Motor neuron (in vitro differentiated cells): ENCODE results near the gene ALPK1. TPM values are rescaled to one million over a fixed set of nuclear protein-coding genes. Genes with fewer than 3 reads are reported as not detected.
"Not testable (repeated sequence)": the region's sequence is repeated elsewhere in the genome, so short reads cannot be mapped to it uniquely, and the experiment has no call there.

Experiments
- ATAC-seq, 8 experiments: fragments of 200-7000 bp; cut with Tn5 transposase; replicated peaks in 6 of 8; 2 replicates each; pipeline ENCODE4 v1.8.0; 2021; ENCODE audit warnings: mild to moderate bottlenecking in 8 of 8, moderate library complexity in 8 of 8
- H3K27ac ChIP-seq, 2 donors: fragments of 250-450 bp; sonication (Bioruptor Pico); 2 replicates each; pipeline ENCODE4 v1.9.0; 2021; ENCODE audit warnings: antibody characterized with exemption in 2 of 2, mild to moderate bottlenecking in 2 of 2, moderate library complexity in 1 of 2
- H3K4me1 ChIP-seq, 2 donors: fragments of 250-450 bp; sonication (Bioruptor Pico); replicated peaks in 1 of 2; 2 replicates each; pipeline ENCODE4 v1.6.1; 2021; ENCODE audit warnings: antibody characterized with exemption in 2 of 2, mild to moderate bottlenecking in 2 of 2, moderate library complexity in 1 of 2
- H3K4me3 ChIP-seq, 5 donors: fragments of 250-450 bp; sonication (Bioruptor Pico); 2 replicates each; pipeline ENCODE4 v1.9.0; 2021; ENCODE audit warnings: antibody characterized with exemption in 5 of 5, mild to moderate bottlenecking in 5 of 5, moderate library complexity in 4 of 5
- WGBS, 10 experiments: fragments of 450-650 bp; shearing (Covaris generic); methylation state at CpG; one replicate each; pipeline ENCODE4 v1.0.0; 2022; 5-methylcytosine and 5-hydroxymethylcytosine counted together
- in situ Hi-C, 9 experiments: fragments of 400-800 bp; cut with MboI; loops; one replicate each; pipeline ENCODE4 v1.15.0; 2021; ENCODE audit warnings: low sequenced_read_pairs in 9 of 9, low pct_unique_long_range_greater_than_20kb in 2 of 9; ENCODE audit not compliant: unreplicated experiment in 9 of 9
- total RNA-seq, 8 experiments: library from RNA; unstranded; fragments of 300-600 nt; gene quantifications; 2 replicates each; pipeline versions ENCODE4 v1.2.3 to v1.2.4, GENCODE V29; 2022

ALPK1 gene
- total RNA-seq, 8 experiments from 2014 or later = 3.9 to 28.0 (median 14.9) TPM

DNA sequence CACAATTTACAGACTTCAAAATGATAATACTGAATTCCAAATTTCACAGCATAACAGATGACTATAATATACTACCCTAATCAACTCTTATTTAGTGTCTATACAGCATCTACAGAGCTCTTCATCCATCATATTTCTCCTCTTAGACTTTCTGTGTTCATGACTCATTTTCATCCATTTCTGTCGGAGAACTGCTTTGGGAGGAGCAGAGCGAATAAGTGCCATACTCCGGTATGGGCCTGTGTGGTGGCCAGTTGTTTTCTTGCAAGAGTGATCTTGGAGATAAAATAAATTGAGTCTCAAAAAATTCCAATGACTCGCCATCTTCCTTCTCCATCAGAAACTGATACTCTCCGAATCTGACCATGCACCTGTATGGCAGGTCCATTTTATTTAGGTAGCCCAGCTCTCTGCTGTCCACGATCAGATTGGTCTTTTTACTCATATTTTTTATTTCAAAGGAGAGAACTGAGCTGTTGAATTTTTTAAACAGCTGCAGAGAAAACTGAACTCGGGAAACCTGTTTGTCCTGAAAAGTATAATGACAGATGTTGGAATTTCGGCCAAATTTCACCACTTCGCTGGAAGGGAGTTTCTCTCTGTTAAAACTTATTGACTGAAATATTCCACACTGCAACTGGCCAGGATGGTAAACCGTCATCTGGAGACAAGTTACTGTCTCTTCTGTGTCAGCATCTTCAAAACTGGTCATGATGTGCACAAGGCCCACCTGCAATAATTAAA lies 19.3 kb upstream of the ALPK1 start:
- Histone ChIP-seq H3K4me1 (peaks cover 0 to 2% of the 10 kb centered on the region in 2 donors), H3K4me3 (no peak overlapping the region), H3K27ac (no peak overlapping the region)
- no peak for ATAC-seq
- WGBS, 10 experiments = 80 to 96% (median 90%) methylated on average over 1 to 8 of the region's 10 CpGs
- in situ Hi-C loops = no loop called here

DNA sequence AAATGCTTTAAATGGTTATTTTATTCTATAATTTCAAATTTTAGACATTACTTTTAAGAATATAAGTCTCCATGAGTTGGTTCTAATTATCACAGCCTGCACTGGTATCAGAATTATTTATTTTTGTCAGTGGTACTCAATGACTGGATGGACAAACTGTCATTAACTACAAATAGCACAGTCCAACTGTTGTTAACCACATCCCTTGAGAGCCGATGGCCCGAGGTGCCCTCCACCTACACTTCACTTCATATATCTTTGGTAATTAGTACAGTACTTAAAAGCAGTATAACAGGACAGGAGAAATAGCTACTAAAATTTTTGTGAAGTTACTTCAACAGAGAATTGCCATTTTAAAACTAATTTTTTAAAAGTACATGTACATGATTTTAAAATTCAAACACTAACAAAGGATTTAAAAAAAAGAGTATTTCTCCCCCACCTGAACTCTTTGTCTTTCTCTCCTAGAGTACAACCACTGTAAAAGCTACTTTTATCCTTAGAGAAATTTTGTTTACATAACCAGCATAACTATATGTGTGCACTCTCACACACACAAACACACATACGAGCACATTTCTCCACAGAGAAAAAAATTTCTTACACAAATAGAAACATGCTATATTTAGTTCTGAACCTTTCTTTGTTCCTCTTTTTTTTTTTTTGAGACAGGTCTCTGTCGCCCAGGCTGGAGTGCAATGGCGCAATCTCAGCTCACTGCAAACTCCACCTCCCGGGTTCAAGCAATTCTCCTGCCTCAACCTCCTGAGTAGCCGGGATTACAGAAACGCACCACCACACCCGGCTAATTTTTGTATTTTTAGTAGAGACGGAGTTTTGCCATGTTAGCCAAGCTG lies 17.9 kb upstream of the ALPK1 start:
- Histone ChIP-seq H3K4me3 (no peak overlapping the region), H3K4me1 (peaks cover 2 to 3% of the 10 kb centered on the region in 2 donors), H3K27ac (no peak overlapping the region)
- WGBS, 10 experiments = 20 to 100% (median 78%) methylated on average over 2 to 9 of the region's 10 CpGs
- in situ Hi-C loops = no loop called here
- no peak for ATAC-seq

DNA sequence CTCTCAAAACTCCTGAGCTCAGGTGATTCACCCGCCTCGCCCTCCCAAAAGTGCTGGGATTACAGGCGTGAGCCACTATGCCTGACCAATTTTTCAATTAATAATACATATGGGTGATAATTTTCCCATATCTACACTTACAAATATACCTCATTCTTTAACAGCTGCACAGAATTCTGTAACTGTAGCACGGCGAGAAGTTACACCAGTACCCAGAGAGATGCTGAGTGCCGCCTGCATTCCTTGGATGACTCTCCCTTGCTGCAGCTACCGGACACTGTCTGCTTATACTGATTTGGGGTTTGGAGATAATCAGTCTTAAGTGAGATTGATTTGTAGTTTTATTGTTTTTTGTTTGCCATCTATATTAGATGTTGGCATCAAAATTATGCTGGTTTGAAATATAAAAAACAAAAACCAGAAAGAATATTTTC lies 17.3 kb upstream of the ALPK1 start:
- WGBS, 10 experiments = 90 to 100% (median 95%) methylated on average over 2 to 7 of the region's 7 CpGs; no CpG with 5 or more reads in 2 of the 10 experiments
- Histone ChIP-seq H3K4me3 (no peak overlapping the region), H3K27ac (no peak overlapping the region), H3K4me1 (peaks cover 2 to 7% of the 10 kb centered on the region in 2 donors)
- no peak for ATAC-seq
- in situ Hi-C loops = no loop called here

DNA sequence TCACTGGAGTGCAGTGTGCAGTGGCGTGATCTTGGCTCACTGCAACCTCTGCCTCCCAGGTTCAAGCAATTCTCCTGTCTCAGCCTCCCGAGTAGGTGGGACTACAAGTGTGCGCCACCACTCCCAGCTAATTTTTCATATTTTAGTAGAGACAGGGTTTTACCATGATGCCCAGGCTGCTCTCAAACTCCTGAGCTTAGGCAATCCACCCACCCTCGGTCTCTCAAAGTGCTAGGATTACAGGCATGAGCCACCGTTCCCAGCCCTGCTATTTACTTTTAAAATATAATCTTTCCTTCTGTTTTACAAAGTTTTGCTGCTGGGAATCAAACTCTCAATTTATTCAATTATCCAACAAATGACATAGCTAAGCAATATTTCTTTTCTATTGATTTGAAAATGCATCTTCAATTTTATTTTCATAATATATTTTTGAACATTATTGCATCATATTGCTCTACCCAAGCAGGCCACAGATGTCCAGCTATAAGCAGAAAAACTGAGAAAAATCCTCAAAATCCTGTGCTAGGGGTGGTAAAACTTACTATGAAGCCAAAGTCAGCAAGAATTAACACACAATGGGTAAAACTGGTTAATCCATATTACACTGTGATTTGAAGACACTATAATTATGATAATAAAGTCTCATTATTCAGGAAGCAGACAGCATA lies 16.6 kb upstream of the ALPK1 start:
- no peak overlapping the region for H3K27ac ChIP-seq
- H3K4me1 ChIP-seq = peaks cover 2 to 8% of the 10 kb centered on the region in 2 donors
- in situ Hi-C loops = no loop called here
- ATAC-seq = no peak
- WGBS, 10 experiments = 63 to 96% (median 77%) methylated on average over 2 to 5 of the region's 5 CpGs; no CpG with 5 or more reads in 1 of the 10 experiments
- no peak overlapping the region for H3K4me3 ChIP-seq

DNA sequence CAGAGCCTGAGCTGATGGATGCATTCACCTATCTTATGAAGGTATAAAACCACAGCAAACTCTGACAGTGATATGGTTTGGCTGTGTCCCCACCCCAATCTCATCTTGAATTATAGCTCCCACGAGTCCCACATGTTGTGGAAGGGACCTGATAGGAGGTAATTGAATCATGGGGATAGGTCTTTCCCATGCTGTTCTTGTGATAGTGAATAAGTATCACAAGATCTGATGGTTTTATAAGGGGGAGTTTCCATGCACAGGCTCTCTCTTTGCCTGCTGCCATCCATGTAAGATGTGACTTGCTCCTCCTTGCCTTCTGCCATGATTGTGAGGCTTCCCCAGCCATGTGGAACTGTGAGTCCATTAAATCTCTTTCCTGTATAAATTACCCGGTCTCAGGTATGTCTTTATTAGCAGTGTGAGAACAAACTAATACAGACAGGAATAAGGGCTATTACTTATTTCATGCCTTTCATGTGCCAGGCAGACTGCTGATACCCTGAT lies 15.2 kb upstream of the ALPK1 start:
- H3K4me1 ChIP-seq, in situ Hi-C loops, H3K27ac ChIP-seq, ATAC-seq, H3K4me3 ChIP-seq: not testable (repeated sequence)
- WGBS, 10 experiments = 75 to 100% (median 98%) methylated on average over 1 to 2 of the region's 2 CpGs; no CpG with 5 or more reads in 2 of the 10 experiments

DNA sequence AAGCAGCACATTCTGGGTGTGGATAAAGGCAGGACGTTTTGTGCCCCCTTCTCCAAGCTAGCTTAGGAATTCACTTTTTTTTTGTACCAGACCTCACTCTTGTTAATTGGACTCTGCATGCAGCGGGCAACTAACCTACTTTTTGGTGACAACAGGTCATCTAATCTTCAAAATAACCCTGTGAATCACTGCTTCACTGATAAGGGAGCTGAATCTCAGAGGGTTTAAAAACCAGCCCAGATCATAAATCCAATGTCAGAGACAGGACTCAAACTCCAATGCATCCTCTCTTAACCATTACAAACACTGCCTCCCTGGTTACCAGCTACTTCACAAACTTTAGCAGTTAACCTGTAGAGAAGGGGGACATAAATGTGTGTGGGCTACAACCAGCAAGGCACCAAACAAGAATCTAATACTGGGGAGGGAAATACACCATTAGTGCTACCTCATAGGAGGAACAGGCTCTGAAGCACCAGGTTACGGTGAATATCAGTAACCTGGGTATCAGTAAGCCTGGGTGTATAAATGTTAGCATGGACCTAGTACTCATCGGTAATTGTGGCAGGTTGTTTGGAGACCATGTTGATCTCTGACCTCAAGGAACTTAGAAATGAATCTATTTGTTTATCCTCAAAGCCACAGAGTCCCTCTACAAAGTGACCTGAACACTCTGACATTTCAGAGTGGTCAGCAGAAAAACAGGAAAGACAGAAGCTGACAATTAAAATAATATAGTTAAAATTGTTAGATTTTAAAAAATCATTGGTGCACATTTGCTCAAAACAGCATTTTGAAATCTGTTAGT lies 14.1 kb upstream of the ALPK1 start:
- no peak for ATAC-seq
- Histone ChIP-seq H3K27ac (no peak overlapping the region), H3K4me3 (no peak overlapping the region), H3K4me1 (peaks cover 2 to 8% of the 10 kb centered on the region in 2 donors)
- in situ Hi-C loops = no loop called here
- 68 to 100% (median 89%) methylated on average over 1 to 4 of the region's 4 CpGs for WGBS, 10 experiments

DNA sequence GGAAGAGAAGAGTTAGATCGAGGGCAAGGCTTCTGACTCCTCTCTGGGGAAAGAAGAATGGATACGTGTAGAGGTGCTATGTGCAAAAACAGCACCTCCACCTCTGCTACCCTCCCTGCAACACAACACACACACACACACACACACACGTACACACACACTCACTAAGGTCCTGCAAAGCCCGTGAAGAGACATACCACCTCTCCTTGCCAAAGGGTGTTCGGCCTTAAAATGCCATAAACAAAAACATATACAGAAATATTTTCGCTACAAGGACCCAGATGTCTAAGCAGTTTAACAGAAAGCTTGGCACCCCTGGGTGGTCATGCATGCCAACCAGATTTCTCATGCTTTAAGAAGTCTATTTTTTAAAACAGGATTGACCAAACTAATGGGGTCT lies 13.0 kb upstream of the ALPK1 start:
- peak overlapping the region in 2 of 5 donors; percentile 61 to 66 for H3K4me3 ChIP-seq
- H3K4me1 ChIP-seq = peaks cover 2 to 8% of the 10 kb centered on the region in 2 donors
- H3K27ac ChIP-seq = no peak overlapping the region
- ATAC-seq = peak in 1 of 8 experiments; percentile 1
- WGBS, 10 experiments = 10 to 45% (median 33%) methylated on average over 1 to 4 of the region's 6 CpGs; no CpG with 5 or more reads in 5 of the 10 experiments
- in situ Hi-C loops = no loop called here

DNA sequence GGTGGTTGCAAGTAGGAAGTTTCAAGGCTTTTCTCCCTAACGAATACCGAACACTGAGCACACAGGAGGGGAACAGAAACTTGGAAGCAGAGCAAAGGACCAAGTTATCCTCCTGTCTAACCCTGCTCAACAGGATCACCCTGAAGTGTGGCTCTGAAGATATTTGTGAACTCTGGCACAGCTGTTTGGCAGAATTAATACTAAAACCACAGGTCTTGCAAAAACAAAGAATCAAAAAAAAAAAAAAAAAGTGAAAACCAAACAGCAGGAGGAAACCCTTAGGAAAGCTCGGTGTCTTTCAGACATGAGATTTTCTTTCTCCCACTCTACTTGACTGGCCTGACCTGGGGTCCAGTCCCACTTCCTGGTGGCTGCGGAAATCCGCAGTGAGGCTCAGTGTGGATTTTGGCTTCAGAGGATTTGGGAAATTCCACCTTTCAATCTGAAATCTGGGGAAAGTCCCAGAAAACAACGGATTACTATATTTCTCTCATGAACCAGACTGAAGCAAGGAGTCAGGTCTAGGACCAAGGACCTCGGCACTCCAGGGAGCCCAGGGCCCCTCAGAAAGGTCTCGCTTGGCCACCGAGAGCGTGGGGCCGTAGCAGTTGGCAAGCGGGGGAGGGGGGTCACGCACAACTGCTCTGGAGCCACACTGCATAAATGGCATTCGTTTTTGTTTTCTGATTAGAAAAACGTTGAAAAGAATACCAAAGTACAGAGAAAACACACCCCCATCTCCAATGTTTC lies 12.3 kb upstream of the ALPK1 start:
- in situ Hi-C loops = no loop called here
- Histone ChIP-seq H3K27ac (no peak overlapping the region), H3K4me3 (peak overlapping the region; percentile 46 to 97 (median 66)), H3K4me1 (peaks cover 2 to 8% of the 10 kb centered on the region in 2 donors)
- ATAC-seq = peak; percentile 10 to 41 (median 32)
- WGBS, 10 experiments = 0 to 24% (median 1%) methylated on average over 1 to 9 of the region's 15 CpGs; no CpG with 5 or more reads in 1 of the 10 experiments

DNA sequence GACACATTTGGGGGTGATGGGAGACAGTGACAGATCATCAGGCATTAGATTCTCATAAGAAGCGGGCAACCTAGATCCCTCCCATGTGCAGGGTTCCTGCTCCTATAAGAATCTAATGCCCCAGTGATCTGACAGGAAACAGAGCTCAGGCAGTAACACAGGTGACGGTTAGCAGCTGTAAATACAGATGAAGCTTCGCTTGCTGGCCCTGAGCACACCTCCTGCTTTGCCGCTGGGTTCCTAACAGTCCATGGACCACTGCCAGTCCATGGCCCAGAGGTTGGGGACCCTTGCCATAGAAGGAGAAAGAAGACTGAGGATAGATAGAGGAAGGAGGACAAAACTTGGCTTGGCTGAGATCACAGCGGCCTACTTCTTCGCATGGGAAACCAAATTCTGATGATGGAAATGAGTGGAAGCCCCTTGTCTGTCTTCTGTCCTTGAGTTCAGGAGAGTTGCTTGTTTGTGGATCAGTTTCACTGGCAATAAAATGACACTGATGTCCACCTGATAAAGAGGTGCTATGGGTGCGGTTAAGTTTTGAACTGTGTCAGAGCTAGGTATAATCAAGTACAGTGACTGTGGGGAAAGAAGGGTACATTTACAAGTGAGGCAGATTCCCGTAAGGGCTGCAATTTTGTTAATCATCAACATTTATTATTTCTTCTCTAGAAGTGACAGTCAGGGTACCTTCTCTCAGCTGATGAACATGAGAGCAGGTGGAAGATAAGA lies 9.7 kb upstream of the ALPK1 start:
- in situ Hi-C loops = no loop called here
- no peak for ATAC-seq
- Histone ChIP-seq H3K4me1 (peaks cover 0 to 8% of the 10 kb centered on the region in 2 donors), H3K27ac (no peak overlapping the region), H3K4me3 (no peak overlapping the region)
- 92 to 100% (median 98%) methylated on average over 1 to 8 of the region's 8 CpGs for WGBS, 10 experiments

DNA sequence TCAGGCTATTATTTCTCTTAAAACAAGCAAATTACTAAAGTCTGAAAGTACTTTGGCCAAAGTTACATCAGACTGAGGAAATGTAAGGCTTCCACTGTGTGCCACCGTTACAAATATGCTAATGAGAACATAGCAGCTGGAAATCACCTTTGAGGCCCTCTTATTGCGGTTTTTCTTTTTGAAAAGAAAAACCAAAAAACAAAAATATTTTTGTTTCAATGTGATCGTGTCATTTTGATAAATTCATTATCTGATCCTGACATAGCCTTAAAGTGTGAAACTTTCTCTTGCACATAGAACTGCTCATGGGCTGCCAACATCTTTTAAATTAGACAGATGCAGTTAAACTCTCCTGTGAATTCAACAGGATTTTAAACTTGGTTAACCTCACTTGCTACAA lies 8.7 kb upstream of the ALPK1 start:
- in situ Hi-C loops = no loop called here
- no peak overlapping the region for H3K4me3 ChIP-seq
- 42 to 94% (median 74%) methylated on average over 2 to 3 of the region's 3 CpGs; no CpG with 5 or more reads in 1 of the 10 experiments for WGBS, 10 experiments

More for the DNA sequence above, 8.7 kb upstream of the ALPK1 start:
- H3K27ac ChIP-seq = no peak overlapping the region
- peaks cover 0 to 8% of the 10 kb centered on the region in 2 donors for H3K4me1 ChIP-seq
- ATAC-seq = no peak
